EL (cell line): Measurements from ENCODE around the gene NAP1L5.

Experiments used
- DNase-seq: peaks from one replicate; pipeline ENCODE4 v3.0.0-alpha.2; 2016

NAP1L5 gene

DNA sequence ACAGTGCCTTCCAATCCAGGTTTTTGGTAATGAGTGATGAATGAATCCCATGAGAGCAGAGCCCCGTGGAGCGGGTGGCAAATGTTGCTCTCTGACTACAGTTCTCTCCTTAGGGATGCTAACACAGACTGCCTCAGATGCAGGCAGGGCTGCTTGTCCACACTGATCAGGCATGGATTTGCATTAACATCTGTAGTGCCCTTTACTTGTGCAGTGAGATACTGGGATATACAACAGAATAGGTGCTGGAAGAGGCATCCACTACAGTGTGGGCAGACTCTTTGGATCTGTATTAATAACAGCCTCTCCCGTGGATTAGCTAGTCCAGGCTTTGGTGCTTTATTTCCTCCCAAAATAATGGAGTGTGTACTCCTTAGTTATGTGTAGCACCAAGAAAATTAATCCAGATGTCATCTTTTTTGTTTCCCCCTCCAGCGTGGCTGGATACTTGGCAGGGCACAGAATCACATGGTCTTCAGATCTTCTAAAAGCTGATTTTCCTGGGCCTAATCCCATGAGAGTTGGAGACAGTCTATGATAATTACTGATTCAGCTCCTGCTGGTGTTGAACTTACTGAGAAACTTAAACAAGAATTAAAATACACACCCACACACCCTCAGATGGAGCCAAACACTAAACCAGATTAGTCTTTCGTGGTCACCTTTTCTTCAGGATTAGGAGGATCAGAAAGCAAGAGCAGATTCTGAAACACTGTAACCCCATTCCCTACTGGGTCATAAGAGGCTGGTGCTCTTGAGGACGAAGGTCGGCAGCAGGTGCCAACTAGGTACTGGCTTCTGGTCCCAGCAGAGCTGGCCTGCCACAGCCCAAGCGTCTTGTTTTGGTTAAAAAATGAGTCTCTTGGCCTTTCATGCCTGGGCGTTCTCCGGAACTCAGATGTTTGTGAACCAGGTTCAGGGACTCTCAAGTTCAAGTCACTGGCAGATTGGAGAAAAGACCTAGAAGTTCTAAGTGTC, 23.1 kb upstream of the NAP1L5 start:
- DNase-seq: no peak

DNA sequence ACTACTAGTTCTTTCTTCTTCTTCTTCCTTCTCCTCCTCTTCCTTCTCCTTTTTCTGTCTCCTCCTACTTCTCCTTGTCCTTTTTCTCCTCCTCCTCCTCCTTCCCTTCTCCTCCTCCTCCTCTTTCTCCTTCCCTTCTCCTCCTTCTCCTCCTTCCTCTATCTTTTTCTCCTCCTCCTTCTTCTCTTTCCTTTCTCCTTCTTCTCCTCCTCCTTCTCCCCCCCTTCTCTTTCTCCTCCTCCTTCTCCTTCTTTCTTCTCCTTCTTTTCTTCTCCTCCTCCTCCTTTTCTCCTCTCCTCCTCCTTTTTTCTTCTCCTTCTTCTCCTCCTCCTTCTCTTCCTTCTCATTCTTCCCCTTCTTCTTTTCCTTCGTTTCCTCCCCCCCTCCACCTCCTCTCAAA, 21.8 kb upstream of the NAP1L5 start:
- no peak for DNase-seq

DNA sequence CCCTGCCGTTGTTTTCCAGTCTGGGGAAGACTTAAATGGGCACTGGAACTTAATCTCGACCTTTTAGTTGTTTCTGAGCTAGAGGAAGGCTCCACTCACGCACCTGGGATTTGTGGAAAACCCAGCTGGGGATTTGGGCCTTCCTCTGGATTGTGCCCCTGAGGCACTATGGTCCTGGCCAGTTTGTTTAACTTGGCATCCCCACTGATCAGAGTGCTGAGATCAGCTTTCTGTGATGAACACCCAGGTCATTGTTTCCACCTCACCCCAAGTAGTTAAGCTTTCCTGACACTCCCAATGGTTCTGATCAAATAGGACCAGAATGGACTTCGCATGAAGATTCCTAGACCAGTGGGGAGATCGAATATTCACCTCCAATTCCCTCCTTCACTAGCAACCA, 20.5 kb upstream of the NAP1L5 start:
- no peak for DNase-seq

DNA sequence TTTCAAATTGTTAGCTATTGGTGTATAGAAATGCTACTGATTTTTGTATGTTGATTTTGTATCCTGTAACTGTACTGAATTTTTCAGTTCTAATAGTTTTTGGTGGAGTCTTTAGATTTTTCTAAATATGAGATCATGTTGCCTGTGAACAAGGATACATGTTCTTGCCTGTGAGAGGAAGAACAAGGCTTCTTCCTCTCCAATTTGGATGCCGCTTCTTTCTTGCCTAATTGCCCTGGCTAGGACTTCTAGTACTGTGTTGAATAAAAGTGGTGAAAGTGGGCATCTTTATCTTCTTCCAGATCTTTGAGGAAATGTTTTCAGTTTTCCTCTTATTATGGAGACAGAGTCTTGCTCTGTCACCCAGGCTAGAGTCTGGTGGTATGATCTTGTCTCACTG, 16.2 kb upstream of the NAP1L5 start:
- no peak for DNase-seq

DNA sequence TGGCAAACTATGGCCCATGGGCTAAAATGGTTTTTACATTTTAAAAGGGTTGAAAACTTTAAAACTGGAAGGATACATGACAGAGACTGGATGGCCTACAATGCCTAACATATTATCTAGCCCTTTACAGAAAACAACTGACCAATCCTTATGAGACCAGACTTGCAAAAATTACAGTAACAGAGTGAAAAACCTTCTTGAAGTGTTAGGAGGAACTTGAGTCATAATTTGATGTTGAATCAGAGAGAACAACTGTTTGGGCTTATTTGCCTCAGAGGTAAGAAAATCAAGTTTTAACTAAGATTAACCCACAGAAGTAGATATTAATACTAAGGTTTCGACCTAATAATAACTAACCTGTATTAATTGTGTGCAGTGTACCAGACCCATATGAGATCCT, 12.4 kb upstream of the NAP1L5 start:
- DNase-seq: no peak

DNA sequence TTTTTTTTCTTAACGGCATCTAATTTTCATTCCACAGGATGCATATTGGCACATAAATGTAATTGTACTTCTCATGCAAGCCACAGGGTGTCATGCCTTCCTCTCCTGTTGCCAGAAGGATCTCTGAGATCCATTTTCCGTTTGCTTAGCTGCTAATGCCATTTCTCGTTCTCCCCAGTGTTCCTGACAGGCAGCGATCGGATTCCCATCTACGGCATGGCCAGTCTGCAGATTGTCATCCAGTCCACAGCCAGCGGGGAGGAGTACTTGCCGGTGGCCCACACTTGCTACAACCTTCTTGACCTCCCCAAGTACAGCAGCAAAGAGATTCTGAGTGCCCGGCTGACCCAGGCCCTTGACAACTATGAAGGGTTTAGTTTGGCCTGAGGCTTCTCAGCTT, 8.9 kb upstream of the NAP1L5 start:
- peak; percentile 55 for DNase-seq

DNA sequence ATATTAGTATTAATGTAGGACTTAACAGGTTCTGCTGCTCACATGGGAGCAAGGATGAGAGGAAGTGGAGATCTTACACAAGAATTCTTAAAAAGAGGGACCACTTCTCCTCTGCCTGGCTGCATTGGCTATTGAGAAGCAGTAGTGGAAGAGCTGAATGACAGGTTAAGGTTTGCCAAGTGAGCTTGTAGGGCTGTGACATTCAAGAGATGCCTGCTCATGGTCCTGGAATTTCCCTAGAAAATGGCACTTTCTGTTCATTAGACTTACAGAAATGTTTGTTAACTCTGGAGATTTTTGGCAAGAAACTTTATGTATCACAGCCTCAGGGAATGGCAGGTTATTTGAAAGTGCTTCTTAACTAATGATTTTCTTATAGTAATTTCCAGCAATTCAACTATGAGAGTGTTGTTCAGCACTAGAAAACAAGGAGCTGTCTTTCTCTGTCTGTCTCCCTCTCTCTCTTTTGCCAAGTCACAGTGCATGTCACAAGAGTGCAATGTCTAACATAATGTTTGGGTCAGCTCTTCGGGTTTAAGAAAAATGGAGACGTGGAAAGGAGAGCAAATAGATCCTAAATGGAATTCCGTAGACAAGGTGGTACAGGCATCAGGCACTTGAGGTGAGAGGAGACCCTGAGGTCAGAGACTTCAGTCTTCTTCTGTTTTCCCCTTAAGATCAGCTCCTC, 8.3 kb upstream of the NAP1L5 start:
- peak; percentile 51 for DNase-seq

DNA sequence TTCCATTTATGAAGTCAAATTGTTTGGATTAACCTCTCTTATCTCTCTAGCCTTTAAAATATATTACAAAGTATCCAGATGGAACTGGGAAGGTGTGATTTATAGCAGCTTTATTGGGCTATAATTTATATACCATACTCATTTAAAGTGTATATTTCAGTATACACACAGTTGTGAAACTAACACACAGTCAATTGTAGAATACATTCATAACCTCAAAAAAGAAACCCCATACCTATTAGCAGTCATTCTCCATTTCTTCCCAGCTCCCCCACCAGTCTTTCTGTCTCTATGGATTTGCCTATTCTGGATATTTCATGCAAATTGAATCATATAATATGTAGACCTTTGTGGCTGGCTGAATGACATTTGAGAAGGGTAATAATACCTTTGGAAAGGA, 7.6 kb upstream of the NAP1L5 start:
- DNase-seq: no peak

DNA sequence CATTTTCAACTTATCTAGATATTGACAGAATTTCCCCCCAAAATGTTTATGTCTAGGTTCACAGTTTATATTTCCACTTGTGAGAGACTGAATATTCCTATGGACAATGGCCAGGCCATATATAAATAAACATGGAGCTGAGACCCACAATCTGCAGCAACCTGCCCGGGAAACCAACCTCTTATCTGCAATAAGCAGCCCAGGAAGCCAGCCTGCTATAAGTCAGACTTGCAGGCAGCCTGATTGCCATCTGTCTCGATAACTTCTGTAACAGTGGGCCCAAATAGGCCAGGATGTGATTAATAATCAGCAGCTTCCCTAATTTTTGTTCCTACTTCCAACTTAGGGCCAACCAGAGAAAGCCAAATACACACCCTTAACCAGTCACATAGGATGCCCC, 5.2 kb upstream of the NAP1L5 start:
- DNase-seq: no peak

DNA sequence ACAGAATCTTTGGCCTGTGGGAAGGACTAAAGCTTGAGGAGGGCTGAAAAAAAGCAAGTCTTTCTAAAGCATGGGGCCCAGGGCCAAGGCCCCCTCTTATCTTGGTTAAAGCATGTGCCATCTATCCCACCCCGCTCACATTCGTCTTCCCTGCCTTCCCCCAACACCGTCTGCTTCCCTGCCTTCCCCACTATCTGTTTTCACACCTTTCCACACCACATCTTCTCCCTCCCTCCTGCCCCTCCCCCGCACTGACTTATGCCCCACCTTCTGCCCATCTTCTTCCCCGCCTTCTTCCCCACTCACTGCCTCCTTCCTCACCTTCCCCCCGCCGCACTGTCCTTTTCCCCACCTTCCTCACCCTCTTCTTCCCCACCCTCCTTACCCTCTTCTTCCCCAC, 890 bp upstream of the NAP1L5 start:
- no peak for DNase-seq

DNA sequence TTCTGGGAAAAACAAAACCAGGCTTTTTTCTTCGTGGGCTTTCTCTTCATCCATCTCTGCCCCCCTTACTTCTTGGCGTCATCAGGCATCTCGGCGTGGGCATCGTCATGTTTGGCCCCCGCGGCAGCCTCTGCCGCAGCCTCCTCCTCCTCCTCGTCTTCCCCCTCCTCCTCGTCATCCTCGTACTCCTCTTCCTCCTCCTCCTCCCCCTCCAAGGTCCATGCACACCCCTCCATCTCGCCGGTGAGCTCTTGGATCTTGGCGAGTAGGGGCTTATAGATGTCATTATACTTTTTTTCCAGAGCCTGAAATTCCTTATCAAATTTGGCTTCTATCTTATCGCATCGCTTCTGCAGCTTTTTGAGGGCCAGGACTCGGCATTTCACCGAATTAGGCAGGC, 488 bp downstream of the NAP1L5 start:
- peak; percentile 29 for DNase-seq

DNA sequence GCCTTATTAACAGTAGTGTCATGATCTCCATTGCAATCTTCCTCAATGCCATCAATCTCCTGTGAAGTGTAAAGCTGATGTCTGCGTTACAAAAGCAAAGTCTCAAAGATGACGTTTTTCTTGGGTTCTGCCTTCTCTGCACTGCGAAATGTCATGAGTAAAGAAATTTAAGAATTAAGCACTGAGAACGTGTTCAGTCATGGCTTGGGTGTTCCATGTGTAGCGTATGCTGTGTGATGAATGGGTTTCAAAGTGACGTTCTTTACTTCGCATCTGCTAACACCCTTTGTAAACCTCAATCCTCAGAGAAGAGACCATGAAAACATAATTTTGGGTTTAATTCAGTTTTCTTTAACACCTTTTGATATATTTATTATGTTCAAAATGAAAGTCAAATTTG, 999 bp downstream of the NAP1L5 start:
- no peak for DNase-seq

DNA sequence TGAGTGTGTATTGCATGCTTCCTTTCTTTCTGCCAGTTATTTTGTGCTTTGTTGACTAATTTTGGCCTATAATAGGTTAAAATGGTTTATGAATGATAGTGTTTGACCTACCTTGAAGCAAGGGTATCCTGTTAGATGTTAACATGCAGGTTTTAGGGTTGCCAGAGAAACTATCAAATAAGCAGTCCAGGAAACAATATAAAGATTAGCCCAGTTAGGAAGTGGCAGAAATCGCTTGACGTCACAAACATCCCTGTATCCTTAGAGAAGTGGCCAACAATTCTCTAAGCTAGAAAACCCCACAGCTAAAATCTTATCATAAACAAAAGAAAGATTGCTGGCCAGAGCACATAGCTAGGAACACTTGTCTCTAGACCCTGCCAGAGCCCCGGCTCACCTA, 3.8 kb downstream of the NAP1L5 start:
- no peak for DNase-seq

DNA sequence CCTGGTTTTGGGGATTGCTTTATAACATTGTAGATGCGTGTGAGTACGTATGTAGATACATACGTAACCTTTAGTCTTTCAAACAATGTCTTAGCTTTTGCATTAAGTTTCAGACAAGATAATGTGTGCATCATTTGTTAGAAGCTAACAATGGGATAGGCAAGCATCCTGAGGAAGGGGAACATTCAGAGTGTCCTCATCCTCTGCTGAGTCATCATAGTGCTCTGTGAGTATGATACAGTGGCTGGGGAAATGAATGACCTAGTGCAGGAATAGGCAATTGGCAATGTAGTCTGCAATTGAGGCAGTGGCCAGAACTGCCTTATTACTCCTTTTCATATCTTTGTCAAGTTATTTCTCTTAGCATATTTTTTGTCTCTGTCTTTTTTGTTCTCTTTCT, 7.3 kb downstream of the NAP1L5 start:
- peak; percentile 39 for DNase-seq

DNA sequence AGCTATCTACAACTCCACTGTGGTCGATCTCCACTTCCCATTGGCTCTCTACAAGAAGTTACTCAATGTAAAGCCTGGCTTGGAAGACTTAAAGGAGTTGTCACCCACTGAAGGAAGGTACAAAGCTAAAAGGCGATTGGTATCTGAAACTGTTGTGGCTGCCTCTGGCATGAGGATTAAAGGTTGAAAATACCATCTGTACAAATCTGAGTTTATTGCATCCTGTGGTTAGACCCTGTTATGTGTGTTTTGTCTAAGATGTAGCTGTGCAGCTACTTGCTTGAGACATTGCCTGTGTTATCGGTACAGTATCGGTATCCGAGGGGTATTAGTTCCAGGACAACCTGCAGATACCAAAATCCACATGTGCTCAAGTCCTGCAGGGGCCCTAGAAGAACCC, 16.4 kb downstream of the NAP1L5 start:
- DNase-seq: no peak

DNA sequence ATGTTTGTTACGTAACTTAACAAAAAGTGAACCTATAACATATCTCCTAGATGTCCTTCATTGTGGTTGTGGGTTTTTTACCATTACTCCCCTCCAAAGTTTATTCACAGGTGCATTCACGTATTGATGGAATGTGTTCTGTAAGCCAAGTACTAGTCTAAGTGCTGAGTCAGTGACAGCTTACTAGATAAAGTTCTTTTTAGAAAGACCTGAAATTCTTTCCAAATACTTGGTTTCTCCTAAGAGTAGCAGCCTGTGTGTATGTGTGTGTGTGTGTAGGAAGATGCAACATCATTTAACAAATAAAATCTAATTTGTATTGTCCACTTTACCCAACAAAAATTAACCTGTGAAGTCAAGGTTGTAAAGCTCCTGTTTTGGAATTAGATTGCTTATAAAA, 22.1 kb downstream of the NAP1L5 start:
- DNase-seq: no peak

DNA sequence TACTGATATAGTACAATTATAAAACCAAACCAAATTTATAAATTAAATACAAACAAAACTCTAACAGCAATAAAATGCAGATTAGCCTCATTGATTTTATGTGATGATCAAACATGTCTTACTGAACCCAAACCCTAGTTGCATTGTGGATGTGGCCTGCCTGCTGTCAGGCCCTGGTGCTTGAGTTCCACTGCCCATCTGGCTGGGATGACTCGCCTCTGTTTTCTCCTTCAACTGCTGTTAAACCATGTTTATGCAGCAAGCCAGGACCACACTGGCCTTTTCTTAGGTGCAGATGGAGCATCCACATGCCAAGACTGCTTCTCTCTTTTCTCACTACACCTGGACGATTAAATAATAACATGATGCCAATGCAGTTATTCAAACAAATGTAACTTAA, 22.6 kb downstream of the NAP1L5 start:
- peak; percentile 62 for DNase-seq

DNA sequence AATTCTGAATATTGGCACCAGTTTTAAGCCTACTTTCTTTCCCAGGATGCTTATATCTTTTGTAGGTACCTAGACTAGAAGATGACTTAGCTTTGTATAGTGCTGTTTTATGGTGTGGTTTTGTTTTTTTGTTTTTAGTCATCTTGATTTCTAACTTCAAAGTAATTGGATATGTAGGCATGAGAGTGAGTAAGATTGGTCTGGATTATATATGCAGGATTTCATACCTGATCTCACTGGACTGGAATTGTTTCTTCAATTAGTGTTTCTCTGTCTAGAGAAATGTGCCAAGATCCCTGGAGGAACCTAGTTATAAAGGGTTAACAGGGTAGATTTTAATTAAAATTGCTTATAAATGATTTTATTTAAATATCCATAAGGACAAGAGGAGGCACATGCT, 23.1 kb downstream of the NAP1L5 start:
- peak; percentile 21 for DNase-seq

DNA sequence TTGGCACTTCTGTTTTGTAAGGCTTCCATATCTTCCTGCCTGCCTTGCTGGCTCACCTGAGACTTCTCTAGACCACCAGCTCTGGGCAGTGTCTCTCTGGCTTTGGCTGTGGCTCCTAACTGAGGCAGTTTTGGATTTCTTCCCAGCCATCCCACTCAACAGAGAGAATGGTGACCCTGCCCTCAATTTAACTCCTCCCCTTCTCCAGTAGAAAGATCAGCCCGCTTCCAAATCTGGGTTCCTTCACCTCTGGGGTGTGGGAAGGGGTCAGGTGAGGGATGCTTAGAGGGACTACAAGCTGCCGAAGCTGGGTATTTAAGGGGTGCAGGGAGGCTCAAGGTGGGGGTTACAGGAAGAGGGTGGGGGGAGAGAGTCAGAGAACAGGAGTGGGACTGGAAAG, 23.7 kb downstream of the NAP1L5 start:
- DNase-seq: no peak

DNA sequence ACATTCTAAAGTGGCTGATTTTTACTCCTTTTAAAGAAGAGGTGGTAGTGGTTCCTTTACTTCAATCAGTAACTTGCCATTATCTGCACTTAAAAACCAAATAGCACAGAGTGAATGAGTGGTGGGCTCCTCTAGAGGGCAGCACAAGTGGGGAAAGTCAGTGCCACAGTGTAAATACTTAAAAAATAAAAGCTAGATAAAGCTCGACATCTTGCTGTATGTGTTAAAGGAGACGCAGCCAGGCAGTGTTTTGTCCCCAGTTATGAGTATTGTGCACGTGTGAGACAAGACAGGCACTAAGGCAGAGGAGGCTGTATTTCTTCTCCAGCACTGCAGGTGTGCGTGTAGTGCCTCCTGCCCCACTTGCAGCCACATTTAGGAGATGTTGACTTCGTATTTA, 24.6 kb downstream of the NAP1L5 start:
- DNase-seq: peak; percentile 31

DNA sequence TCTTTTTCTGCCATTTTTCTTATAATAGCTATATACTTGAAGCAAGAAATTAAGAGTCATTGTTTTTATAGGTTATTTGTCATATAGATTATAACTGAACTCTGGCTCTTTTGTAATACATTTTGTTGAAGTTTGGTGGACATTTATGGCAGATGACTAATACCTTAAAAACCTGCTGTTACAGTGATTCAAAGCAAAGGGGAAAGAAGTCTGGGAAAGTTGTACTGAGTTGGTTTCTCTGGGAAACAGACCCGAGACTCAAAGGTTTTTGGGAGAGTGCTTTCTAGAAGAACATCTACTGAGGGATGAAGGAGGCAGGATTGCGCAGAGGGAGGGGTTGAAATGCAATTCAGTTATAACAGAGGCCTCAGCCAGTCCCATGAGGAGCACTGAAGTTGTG, 35.9 kb downstream of the NAP1L5 start:
- peak; percentile 80 for DNase-seq

DNA sequence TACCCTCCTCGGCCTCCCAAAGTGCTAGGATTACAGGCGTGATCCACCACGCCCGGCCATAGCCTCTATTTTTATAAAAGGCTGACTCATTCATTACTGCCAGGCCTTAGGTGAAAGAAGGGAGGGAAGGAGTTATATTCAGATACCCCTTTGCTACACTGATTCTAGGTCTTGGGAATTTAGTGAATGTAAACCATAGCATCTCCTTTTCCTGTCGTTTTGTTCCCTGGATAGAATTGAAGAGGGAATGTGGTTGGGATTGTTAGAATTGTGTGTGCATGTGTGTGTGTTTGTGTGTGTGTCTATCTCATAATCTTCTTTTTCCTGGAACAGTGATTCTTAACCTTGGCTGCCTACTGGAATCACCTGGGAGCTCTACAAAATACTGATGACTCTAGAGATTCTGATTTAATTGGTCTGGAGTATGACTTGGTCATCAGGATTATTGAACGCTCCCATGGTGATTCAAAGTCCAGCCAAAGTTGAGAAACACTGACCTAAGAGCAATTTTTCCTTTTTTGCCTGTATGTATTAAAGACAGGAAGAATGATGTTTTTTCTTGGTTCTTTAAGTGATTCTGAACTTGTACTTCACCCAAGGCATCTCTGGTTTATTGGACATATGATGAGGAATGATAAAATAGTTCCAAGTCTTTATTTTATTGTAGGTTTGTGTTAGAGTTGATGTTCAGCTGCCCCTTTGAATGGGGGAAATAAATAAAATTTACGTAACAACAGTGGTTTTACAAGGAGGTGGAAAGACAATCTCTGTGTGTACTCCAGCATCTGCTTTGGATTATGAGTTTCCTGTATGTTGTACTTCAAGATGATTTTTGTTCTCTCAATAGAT, 37.0 kb downstream of the NAP1L5 start:
- DNase-seq: peak; percentile 28

DNA sequence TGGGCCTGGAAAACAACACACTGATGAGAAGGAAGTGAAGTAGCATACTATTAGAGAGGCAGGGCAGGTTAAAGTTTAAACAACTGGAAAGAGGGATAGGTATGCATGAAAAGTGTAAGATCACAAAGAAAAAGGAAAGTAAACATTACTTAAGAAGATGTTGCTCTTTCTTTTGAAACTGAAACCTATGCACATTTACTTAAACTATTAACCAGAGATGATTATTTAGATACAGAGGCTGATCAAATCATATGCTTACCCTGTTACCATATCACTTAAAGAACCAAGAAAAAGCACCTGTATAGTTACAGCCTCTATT, 37.8 kb downstream of the NAP1L5 start:
- DNase-seq: no peak
